DND-41 (cell line): Measurements from ENCODE around the gene TNNT2.

Source experiments
- ATAC-seq: fragments of 200-7000 bp; cut with Tn5 transposase; 3 replicates; pipeline ENCODE4 v1.9.1; 2021; ENCODE audit warnings: low read depth; ENCODE audit not compliant: insufficient read depth
- DNase-seq: peaks from one replicate; pipeline ENCODE4 v3.0.0-alpha.2; 2020
- H2AFZ ChIP-seq: 2 replicates; pipeline ENCODE4 v1.6.0; 2012; ENCODE audit warnings: low read depth, low read length
- H3K27ac ChIP-seq: 2 replicates; pipeline ENCODE4 v1.5.1; 2012; ENCODE audit warnings: low read length, inconsistent platforms
- H3K27me3 ChIP-seq: fragments of 200-600 bp; sonication (generic); 2 replicates; pipeline ENCODE4 v1.6.0; 2012; ENCODE audit warnings: low read length, mild to moderate bottlenecking, inconsistent platforms; ENCODE audit not compliant: insufficient read depth, poor library complexity
- H3K36me3 ChIP-seq: 2 replicates; pipeline ENCODE4 v1.5.1; 2012; ENCODE audit warnings: low read length, inconsistent platforms; ENCODE audit not compliant: insufficient read depth
- H3K4me1 ChIP-seq: 2 replicates; pipeline ENCODE4 v1.5.1; 2012; ENCODE audit warnings: mild to moderate bottlenecking, low read length; ENCODE audit not compliant: insufficient read depth
- H3K4me2 ChIP-seq: 2 replicates; pipeline ENCODE4 v1.6.0; 2012; ENCODE audit warnings: mild to moderate bottlenecking, moderate library complexity, low read length, inconsistent platforms; ENCODE audit not compliant: insufficient read depth
- H3K4me3 ChIP-seq, 2 experiments: fragments of 200-600 bp in 1 of 2; shearing (Covaris generic) in 1 of 2; 2 replicates each; pipeline ENCODE4 v1.5.1; 2012 to 2016; ENCODE audit warnings: inconsistent platforms in 2 of 2, low read length in 2 of 2, mild to moderate bottlenecking in 2 of 2, low read depth in 1 of 2, moderate library complexity in 1 of 2
- H3K79me2 ChIP-seq: 2 replicates; pipeline ENCODE4 v1.6.0; 2012; ENCODE audit warnings: low read length, inconsistent platforms; ENCODE audit not compliant: insufficient read depth
- H3K9ac ChIP-seq: 2 replicates; pipeline ENCODE4 v1.6.0; 2012; ENCODE audit warnings: low read depth, mild to moderate bottlenecking, inconsistent platforms, low read length, moderate library complexity
- H3K9me3 ChIP-seq: 2 replicates; pipeline ENCODE4 v1.5.1; 2012; ENCODE audit warnings: low read length, moderate library complexity, mild to moderate bottlenecking, inconsistent platforms; ENCODE audit not compliant: insufficient read depth, severe bottlenecking
- H4K20me1 ChIP-seq: 2 replicates; pipeline ENCODE4 v1.6.0; 2012; ENCODE audit warnings: low read length; ENCODE audit not compliant: insufficient read depth
- EZH2 ChIP-seq: IDR thresholded peaks from 3 replicates; pipeline ENCODE4 v1.6.1; 2012; ENCODE audit warnings: borderline replicate concordance, low read depth, mild to moderate bottlenecking, moderate library complexity, low read length, inconsistent platforms; ENCODE audit not compliant: severe bottlenecking
- TF ChIP-seq, protein P1 (sequence below): IDR thresholded peaks from 2 replicates; pipeline ENCODE4 v1.5.1; 2012; ENCODE audit warnings: borderline replicate concordance, low read length, moderate library complexity, mild to moderate bottlenecking; ENCODE audit not compliant: poor library complexity, severe bottlenecking; ENCODE audit errors: extremely low read depth

The TNNT2 gene

DNA sequence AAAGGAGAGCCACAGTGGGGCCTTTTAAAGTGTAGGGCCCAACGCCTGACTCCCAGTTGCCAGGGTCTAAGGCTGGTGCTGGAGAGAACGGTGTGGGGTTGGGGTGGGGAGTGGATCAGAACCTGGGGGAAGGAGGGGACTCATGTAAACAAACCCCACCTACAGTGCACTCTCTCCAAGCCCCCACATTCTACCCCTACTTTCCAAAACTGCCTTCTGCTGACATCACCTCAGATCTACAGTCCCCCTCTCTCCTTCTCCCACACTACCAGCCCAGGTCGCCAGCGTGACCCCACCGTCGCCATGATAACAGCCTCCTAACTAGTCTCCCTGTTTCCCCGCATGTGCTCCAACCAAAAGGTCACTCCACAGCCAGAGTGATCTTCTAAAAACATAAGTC, 26.6 kb downstream of the TNNT2 start:
- no peaks in the 10 kb centered on the region for H3K79me2 ChIP-seq
- H2AFZ ChIP-seq, result no peak overlapping the region
- TF ChIP-seq EZH2, result no peak
- TF ChIP-seq, protein P1, sequence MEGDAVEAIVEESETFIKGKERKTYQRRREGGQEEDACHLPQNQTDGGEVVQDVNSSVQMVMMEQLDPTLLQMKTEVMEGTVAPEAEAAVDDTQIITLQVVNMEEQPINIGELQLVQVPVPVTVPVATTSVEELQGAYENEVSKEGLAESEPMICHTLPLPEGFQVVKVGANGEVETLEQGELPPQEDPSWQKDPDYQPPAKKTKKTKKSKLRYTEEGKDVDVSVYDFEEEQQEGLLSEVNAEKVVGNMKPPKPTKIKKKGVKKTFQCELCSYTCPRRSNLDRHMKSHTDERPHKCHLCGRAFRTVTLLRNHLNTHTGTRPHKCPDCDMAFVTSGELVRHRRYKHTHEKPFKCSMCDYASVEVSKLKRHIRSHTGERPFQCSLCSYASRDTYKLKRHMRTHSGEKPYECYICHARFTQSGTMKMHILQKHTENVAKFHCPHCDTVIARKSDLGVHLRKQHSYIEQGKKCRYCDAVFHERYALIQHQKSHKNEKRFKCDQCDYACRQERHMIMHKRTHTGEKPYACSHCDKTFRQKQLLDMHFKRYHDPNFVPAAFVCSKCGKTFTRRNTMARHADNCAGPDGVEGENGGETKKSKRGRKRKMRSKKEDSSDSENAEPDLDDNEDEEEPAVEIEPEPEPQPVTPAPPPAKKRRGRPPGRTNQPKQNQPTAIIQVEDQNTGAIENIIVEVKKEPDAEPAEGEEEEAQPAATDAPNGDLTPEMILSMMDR, result no peak
- H3K36me3 ChIP-seq, result no peaks in the 10 kb centered on the region
- H3K4me1 ChIP-seq, result no peaks in the 10 kb centered on the region
- H3K27me3 ChIP-seq, result no peaks in the 10 kb centered on the region
- H3K27ac ChIP-seq, result no peak overlapping the region
- H3K9ac ChIP-seq, result no peak overlapping the region
- H3K9me3 ChIP-seq, result no peaks in the 10 kb centered on the region
- no peak for ATAC-seq
- DNase-seq, result no peak
- no peak overlapping the region for H3K4me3 ChIP-seq
- no peaks in the 10 kb centered on the region for H4K20me1 ChIP-seq
- H3K4me2 ChIP-seq, result no peak overlapping the region

DNA sequence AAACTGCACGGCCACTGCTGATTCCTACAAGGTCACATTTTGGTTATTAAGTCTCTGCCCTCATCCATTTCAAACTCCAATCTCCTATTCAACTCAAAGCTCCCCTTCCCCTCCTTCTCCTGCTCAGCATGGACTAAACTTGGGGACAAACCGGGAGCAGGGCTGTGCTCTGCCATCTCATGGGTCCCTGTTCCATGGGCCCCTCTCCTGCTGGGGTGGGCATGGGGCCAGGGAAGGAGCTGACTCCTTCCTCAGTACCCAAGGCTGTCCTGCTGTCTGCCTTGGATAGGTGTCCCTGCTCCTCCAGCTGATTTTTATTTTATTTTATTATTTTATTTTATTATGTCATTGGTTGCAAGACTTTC, 27.1 kb downstream of the TNNT2 start:
- TF ChIP-seq EZH2, result no peak
- TF ChIP-seq, protein P1, result no peak
- Histone ChIP-seq H4K20me1 (no peaks in the 10 kb centered on the region), H3K36me3 (no peaks in the 10 kb centered on the region), H3K9me3 (no peaks in the 10 kb centered on the region), H3K4me2 (no peak overlapping the region), H3K79me2 (no peaks in the 10 kb centered on the region), H3K4me1 (no peaks in the 10 kb centered on the region), H3K4me3 (no peak overlapping the region), H3K27me3 (no peaks in the 10 kb centered on the region), H3K27ac (no peak overlapping the region), H2AFZ (no peak overlapping the region), H3K9ac (no peak overlapping the region)
- ATAC-seq, result no peak
- DNase-seq, result no peak

DNA sequence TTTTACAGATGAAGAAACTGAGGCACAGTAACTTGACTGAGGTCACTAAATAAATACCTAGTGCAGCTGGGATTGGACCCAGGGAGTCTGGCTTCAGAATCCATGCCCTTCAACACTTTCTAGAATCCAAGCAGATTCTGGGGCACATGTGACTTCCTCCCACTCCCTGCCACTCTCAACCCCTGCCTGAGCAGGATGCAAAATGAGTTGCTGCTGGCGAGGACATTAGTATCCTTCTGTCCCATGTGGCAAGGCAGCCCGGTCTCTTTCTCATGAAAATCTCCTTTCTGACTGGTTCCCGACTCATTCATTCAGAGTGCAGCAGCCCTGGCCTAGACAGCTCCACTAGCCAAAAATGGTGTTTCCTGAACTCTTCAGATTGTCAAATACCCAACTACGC, 28.4 kb downstream of the TNNT2 start:
- H4K20me1 ChIP-seq, result no peaks in the 10 kb centered on the region
- H3K36me3 ChIP-seq, result no peaks in the 10 kb centered on the region
- no peaks in the 10 kb centered on the region for H3K9me3 ChIP-seq
- no peak overlapping the region for H2AFZ ChIP-seq
- H3K79me2 ChIP-seq, result no peaks in the 10 kb centered on the region
- no peak overlapping the region for H3K4me3 ChIP-seq
- H3K4me2 ChIP-seq, result no peak overlapping the region
- TF ChIP-seq, protein P1, result no peak
- no peak for TF ChIP-seq EZH2
- no peaks in the 10 kb centered on the region for H3K27me3 ChIP-seq
- H3K4me1 ChIP-seq, result no peaks in the 10 kb centered on the region
- no peak overlapping the region for H3K9ac ChIP-seq
- DNase-seq, result no peak
- no peak overlapping the region for H3K27ac ChIP-seq
- ATAC-seq, result no peak

DNA sequence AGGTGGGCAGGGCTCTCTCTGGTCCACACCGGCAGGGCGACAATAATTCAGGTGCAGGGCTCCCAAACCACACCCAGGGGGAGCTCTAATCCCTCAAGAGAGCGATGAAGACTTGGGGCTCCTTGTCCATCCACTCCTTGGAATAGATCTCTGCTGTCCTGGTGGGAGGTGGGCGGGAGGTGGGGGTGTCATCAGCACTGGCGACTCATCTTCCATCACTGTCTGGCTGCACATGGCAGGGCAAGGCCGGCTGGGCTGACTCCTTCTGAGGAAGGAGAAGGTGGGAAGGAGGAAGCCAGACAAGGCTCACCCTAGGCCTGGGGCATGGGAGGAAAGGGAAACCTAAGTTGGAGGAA, 29.3 kb downstream of the TNNT2 start:
- ATAC-seq, result peak; percentile 78; the same call in 2 of the 3 replicates
- no peaks in the 10 kb centered on the region for H3K36me3 ChIP-seq
- H3K27ac ChIP-seq, result no peak overlapping the region
- H3K4me2 ChIP-seq, result no peak overlapping the region
- DNase-seq, result peak; percentile 45
- no peak overlapping the region for H3K4me3 ChIP-seq
- no peak overlapping the region for H3K9ac ChIP-seq
- no peaks in the 10 kb centered on the region for H4K20me1 ChIP-seq
- H3K27me3 ChIP-seq, result no peaks in the 10 kb centered on the region
- no peak overlapping the region for H2AFZ ChIP-seq
- H3K9me3 ChIP-seq, result no peaks in the 10 kb centered on the region
- no peaks in the 10 kb centered on the region for H3K79me2 ChIP-seq
- H3K4me1 ChIP-seq, result no peaks in the 10 kb centered on the region
- TF ChIP-seq EZH2, result no peak
- TF ChIP-seq, protein P1, result peak; percentile 62
